Mesendoderm (in vitro differentiated cells): ENCODE results near the gene EXOC2.

Experiments used
- DNase-seq: peaks from one replicate; pipeline ENCODE4 v3.0.0; 2013
- H2AK5ac ChIP-seq: 2 replicates; pipeline ENCODE4 v1.6.1; 2013; ENCODE audit warnings: low read length, inconsistent platforms
- H2BK120ac ChIP-seq: 2 replicates; pipeline ENCODE4 v1.6.1; 2013; ENCODE audit warnings: low read depth, mild to moderate bottlenecking, low read length, moderate library complexity, mixed read lengths
- H2BK15ac ChIP-seq: replicated peaks from 2 replicates; pipeline ENCODE4 v1.6.1; 2013; ENCODE audit warnings: low read depth, mild to moderate bottlenecking, moderate library complexity
- H2BK5ac ChIP-seq: 2 replicates; pipeline ENCODE4 v1.6.1; 2013; ENCODE audit warnings: low read length, inconsistent platforms
- H3K18ac ChIP-seq: 2 replicates; pipeline ENCODE4 v1.6.1; 2013; ENCODE audit warnings: mild to moderate bottlenecking, low read length, mixed read lengths
- H3K23ac ChIP-seq: one replicate; pipeline ENCODE4 v1.6.1; 2013; ENCODE audit warnings: low read length
- H3K27ac ChIP-seq: 2 replicates; pipeline ENCODE4 v1.5.1; 2013; ENCODE audit warnings: low read depth, mild to moderate bottlenecking, inconsistent platforms, low read length, moderate library complexity
- H3K27me3 ChIP-seq: 2 replicates; pipeline ENCODE4 v1.6.1; 2013; ENCODE audit warnings: low read length, control low read depth, mild to moderate bottlenecking, inconsistent platforms; ENCODE audit not compliant: insufficient read depth, poor library complexity
- H3K36me3 ChIP-seq: 2 replicates; pipeline ENCODE4 v1.6.1; 2013; ENCODE audit warnings: low read length, inconsistent platforms; ENCODE audit not compliant: control insufficient read depth, insufficient read depth
- H3K4ac ChIP-seq: one replicate; pipeline ENCODE4 v1.6.1; 2013; ENCODE audit warnings: low read depth, mild to moderate bottlenecking, low read length, moderate library complexity
- H3K4me1 ChIP-seq: 2 replicates; pipeline ENCODE4 v1.6.1; 2013; ENCODE audit warnings: low read depth, low read length, inconsistent platforms; ENCODE audit not compliant: control insufficient read depth
- H3K4me2 ChIP-seq: 2 replicates; pipeline ENCODE4 v1.6.1; 2013; ENCODE audit warnings: low read length
- H3K4me3 ChIP-seq: 2 replicates; pipeline ENCODE4 v1.5.1; 2013; ENCODE audit warnings: mild to moderate bottlenecking, low read length
- H3K56ac ChIP-seq: one replicate; pipeline ENCODE4 v1.6.1; 2013; ENCODE audit warnings: low read length
- H3K79me1 ChIP-seq: 2 replicates; pipeline ENCODE4 v1.6.1; 2013; ENCODE audit warnings: low read length, inconsistent platforms
- H3K79me2 ChIP-seq: 2 replicates; pipeline ENCODE4 v1.6.1; 2013; ENCODE audit warnings: mild to moderate bottlenecking, low read length; ENCODE audit not compliant: control insufficient read depth, insufficient read depth
- H3K9ac ChIP-seq: 2 replicates; pipeline ENCODE4 v1.6.1; 2013; ENCODE audit warnings: low read length, inconsistent platforms
- H4K5ac ChIP-seq: one replicate; pipeline ENCODE4 v1.6.1; 2013; ENCODE audit warnings: low read length
- H4K8ac ChIP-seq: one replicate; pipeline ENCODE4 v1.6.1; 2013; ENCODE audit warnings: low read depth, mild to moderate bottlenecking, control low read depth, low read length, moderate library complexity
- WGBS: extraction: QIAGEN DNeasy Blood & Tissue Kit; methylation state at CpG from one replicate; pipeline ENCODE4 v1.1.7; 2013; ENCODE audit warnings: low lambda C conversion rate, missing lambda C conversion rate; ENCODE audit not compliant: insufficient coverage; ENCODE audit errors: extremely low coverage; 5-methylcytosine and 5-hydroxymethylcytosine counted together

The EXOC2 gene

DNA sequence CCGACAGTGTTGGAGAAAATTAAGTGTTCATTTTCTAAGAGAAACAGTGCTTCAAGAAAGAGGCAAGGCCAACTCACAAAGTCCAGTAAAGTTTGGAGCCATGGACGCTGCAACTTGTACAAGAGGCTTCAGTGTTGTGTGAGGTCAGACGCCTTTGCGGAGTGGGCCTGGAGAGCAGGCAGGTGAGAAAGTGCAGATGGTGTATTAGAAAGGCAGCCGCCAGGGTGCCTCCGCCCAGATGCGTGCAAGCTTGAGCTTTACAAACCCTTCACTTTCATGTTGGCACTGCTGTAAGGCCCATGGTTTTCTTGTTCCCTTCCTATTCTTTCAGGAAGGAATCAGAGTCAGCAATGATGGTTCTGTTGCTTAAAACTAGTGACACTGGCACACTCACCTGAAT, 25.4 kb upstream of the EXOC2 start:
- Histone ChIP-seq H3K27me3 (no peaks in the 10 kb centered on the region), H2BK120ac (no peak overlapping the region), H2BK5ac (no peak overlapping the region), H3K36me3 (no peaks in the 10 kb centered on the region), H2BK15ac (no peak overlapping the region), H3K9ac (no peak overlapping the region), H3K79me1 (no peaks in the 10 kb centered on the region), H3K18ac (no peak overlapping the region), H3K56ac (no peak overlapping the region), H3K23ac (no peak overlapping the region), H3K4me2 (no peak overlapping the region), H2AK5ac (no peak overlapping the region), H3K4me1 (no peaks in the 10 kb centered on the region), H3K79me2 (no peaks in the 10 kb centered on the region), H4K5ac (no peak overlapping the region), H3K4ac (no peak overlapping the region), H3K27ac (no peak overlapping the region), H3K4me3 (no peak overlapping the region), H4K8ac (no peak overlapping the region)
- WGBS, result no CpG with 5 or more reads among the region's 7 CpGs
- no peak for DNase-seq

DNA sequence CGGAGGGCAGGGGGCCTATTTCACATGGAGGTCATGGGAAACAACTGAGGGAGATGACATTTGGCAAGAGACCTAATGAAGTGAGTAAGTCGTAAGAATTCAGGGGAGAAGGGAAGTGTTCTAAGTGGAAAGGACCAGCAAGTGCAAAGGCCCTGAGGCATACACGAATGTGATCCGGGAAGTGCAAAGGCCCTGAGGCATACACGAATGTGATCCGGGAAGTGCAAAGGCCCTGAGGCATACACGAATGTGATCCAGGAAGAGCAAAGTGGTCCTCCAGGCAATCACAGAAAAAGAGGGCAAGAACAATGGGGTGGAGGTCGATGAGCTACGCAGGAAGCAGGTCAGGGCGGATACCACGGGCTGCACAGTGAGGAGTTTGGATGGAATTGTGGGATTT, 24.2 kb upstream of the EXOC2 start:
- H3K4me3 ChIP-seq, result no peak overlapping the region
- WGBS, result no CpG with 5 or more reads among the region's 11 CpGs

DNA sequence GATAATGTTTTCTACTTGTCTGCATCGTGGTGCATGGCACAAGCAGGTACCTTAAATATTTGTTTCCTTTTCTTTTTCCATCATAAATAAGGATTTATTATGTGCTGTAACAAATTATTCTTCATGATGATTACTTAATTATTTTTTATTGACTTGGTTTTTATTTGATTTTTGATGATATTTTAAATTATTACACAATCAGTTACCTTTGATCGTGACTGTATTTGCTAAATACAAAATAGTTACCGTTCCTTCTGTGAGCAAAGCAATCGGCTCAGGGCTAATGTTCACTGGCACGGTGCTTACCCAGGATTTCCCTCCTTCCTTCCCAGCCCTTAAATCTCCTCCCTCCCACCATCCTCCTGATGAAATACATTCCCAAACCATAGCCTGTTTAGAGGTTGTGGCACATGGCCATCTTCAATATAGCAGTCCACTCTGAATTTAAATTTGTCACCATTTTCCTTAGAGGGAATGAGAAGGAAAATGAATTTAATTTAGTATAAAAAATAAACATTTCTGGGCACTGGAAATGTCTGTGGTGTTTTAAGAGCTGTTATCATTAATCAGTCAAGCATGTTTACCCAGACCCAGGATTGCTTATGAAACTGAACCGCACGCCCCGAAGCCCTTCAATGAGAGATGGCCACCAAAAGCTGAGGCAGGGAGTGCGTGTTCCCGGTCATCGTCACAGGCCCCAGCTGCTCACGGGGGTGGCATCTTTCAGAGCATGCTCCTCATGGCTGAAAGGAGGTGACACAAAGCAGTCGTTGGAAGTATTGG, 23.0 kb upstream of the EXOC2 start:
- H3K4me2 ChIP-seq, result no peak overlapping the region
- no peaks in the 10 kb centered on the region for H3K36me3 ChIP-seq
- H3K4me3 ChIP-seq, result no peak overlapping the region
- WGBS, result no CpG with 5 or more reads among the region's 13 CpGs
- no peak overlapping the region for H3K27ac ChIP-seq
- no peak for DNase-seq
- no peak overlapping the region for H2BK5ac ChIP-seq
- H3K9ac ChIP-seq, result no peak overlapping the region
- no peak overlapping the region for H2BK15ac ChIP-seq
- no peak overlapping the region for H3K23ac ChIP-seq
- no peak overlapping the region for H3K18ac ChIP-seq
- no peaks in the 10 kb centered on the region for H3K79me1 ChIP-seq
- H2AK5ac ChIP-seq, result no peak overlapping the region
- no peak overlapping the region for H3K56ac ChIP-seq
- no peaks in the 10 kb centered on the region for H3K79me2 ChIP-seq
- H3K4ac ChIP-seq, result no peak overlapping the region
- H2BK120ac ChIP-seq, result no peak overlapping the region
- no peak overlapping the region for H4K8ac ChIP-seq
- H3K27me3 ChIP-seq, result no peaks in the 10 kb centered on the region
- H4K5ac ChIP-seq, result no peak overlapping the region
- no peaks in the 10 kb centered on the region for H3K4me1 ChIP-seq

More for the DNA sequence above, 24.2 kb upstream of the EXOC2 start:
- Histone ChIP-seq H3K4ac (no peak overlapping the region), H3K79me2 (no peaks in the 10 kb centered on the region), H3K27me3 (no peaks in the 10 kb centered on the region), H2BK15ac (no peak overlapping the region), H4K8ac (no peak overlapping the region), H2BK120ac (no peak overlapping the region), H4K5ac (no peak overlapping the region), H3K18ac (no peak overlapping the region), H3K79me1 (no peaks in the 10 kb centered on the region), H2BK5ac (no peak overlapping the region), H3K36me3 (no peaks in the 10 kb centered on the region), H3K23ac (no peak overlapping the region), H3K27ac (no peak overlapping the region), H3K4me1 (no peaks in the 10 kb centered on the region), H2AK5ac (no peak overlapping the region), H3K56ac (no peak overlapping the region), H3K4me2 (no peak overlapping the region), H3K9ac (no peak overlapping the region)
- no peak for DNase-seq

DNA sequence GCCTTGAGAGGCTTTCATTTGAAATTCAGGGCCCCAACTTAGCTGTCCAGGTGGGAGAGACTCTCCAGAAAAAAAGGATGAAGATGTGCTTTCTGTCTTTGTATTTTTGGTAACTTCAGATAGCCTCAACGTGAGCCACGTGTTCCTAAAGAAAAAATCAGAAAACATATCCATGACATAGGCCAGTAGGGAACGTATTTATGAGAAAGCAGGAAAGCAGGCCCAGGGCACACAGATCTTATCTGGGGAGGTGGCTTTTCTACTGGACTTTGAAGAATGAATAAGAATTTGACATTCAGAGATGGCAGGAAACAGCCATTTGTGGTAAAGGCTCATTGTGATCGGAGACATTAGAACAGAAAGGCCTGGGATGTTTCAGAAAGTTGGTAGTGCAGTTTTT, 21.2 kb upstream of the EXOC2 start:
- no peaks in the 10 kb centered on the region for H3K27me3 ChIP-seq
- H3K4me3 ChIP-seq, result no peak overlapping the region
- no peak overlapping the region for H4K8ac ChIP-seq
- H3K23ac ChIP-seq, result no peak overlapping the region
- no peaks in the 10 kb centered on the region for H3K79me2 ChIP-seq
- H3K36me3 ChIP-seq, result no peaks in the 10 kb centered on the region
- no peak overlapping the region for H3K4ac ChIP-seq
- no peaks in the 10 kb centered on the region for H3K79me1 ChIP-seq
- no peak overlapping the region for H3K56ac ChIP-seq
- no peak for DNase-seq
- no CpG with 5 or more reads among the region's 4 CpGs for WGBS
- no peak overlapping the region for H3K27ac ChIP-seq
- H3K18ac ChIP-seq, result no peak overlapping the region
- no peak overlapping the region for H2BK15ac ChIP-seq
- no peak overlapping the region for H2BK120ac ChIP-seq
- H4K5ac ChIP-seq, result no peak overlapping the region
- H3K4me2 ChIP-seq, result no peak overlapping the region
- H2AK5ac ChIP-seq, result no peak overlapping the region
- no peak overlapping the region for H3K9ac ChIP-seq
- no peaks in the 10 kb centered on the region for H3K4me1 ChIP-seq
- H2BK5ac ChIP-seq, result no peak overlapping the region

DNA sequence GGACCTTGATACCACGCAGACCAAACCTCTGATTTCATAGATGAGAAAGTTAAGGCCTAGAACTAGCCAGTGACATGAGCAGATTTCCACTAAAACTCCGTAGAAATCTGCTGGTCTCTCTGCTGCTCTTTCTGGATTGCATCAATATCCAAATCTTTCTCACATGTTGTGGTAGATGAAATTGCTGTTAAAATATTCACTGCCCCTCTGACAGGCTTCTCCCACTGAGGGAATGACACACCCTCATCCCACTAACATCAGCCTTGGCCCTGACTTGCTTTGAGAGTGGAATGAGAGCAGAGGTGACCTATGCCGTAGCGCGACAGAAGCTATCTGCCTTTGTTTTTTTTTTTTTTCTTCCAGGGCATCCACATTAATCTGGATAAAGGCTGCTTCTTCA, 20.4 kb upstream of the EXOC2 start:
- no peaks in the 10 kb centered on the region for H3K36me3 ChIP-seq
- H3K27ac ChIP-seq, result no peak overlapping the region
- no peak overlapping the region for H4K5ac ChIP-seq
- WGBS, result no CpG with 5 or more reads among the region's 5 CpGs
- no peak overlapping the region for H3K23ac ChIP-seq
- no peak overlapping the region for H2BK5ac ChIP-seq
- no peak overlapping the region for H2AK5ac ChIP-seq
- H3K79me1 ChIP-seq, result no peaks in the 10 kb centered on the region
- no peak overlapping the region for H3K9ac ChIP-seq
- H2BK120ac ChIP-seq, result no peak overlapping the region
- no peak overlapping the region for H2BK15ac ChIP-seq
- H3K4me2 ChIP-seq, result no peak overlapping the region
- no peak overlapping the region for H3K56ac ChIP-seq
- H4K8ac ChIP-seq, result no peak overlapping the region
- no peaks in the 10 kb centered on the region for H3K4me1 ChIP-seq
- H3K4me3 ChIP-seq, result no peak overlapping the region
- H3K18ac ChIP-seq, result no peak overlapping the region
- DNase-seq, result no peak
- H3K4ac ChIP-seq, result no peak overlapping the region
- no peaks in the 10 kb centered on the region for H3K79me2 ChIP-seq
- no peaks in the 10 kb centered on the region for H3K27me3 ChIP-seq

DNA sequence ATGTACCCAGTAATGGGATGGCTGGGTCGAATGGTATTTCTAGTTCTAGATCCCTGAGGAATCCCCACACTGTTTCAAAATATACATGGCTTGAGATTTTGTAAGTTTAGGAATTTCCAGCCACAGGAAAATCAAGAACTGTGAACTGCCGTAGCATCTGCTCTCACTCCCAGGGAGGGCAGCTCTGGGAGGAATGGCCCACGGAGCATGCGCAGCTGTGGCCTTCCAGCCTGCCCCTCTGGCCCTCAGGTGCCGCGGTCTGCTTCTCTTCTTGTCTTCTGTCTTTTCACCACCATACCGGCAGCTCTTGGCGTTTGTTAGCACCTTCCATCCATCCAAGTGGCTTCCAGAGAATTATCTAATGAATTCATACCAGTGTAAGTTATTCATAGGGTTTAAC, 19.9 kb upstream of the EXOC2 start:
- Histone ChIP-seq H3K79me1 (no peaks in the 10 kb centered on the region), H3K4me2 (no peak overlapping the region), H3K36me3 (no peaks in the 10 kb centered on the region), H4K5ac (no peak overlapping the region), H3K4me1 (no peaks in the 10 kb centered on the region), H3K27me3 (no peaks in the 10 kb centered on the region), H3K27ac (no peak overlapping the region), H3K79me2 (no peaks in the 10 kb centered on the region), H3K23ac (no peak overlapping the region), H3K9ac (no peak overlapping the region), H4K8ac (no peak overlapping the region), H3K56ac (no peak overlapping the region), H3K4me3 (no peak overlapping the region), H2BK15ac (no peak overlapping the region), H3K4ac (no peak overlapping the region), H2AK5ac (no peak overlapping the region), H2BK120ac (no peak overlapping the region), H2BK5ac (no peak overlapping the region), H3K18ac (no peak overlapping the region)
- no CpG with 5 or more reads among the region's 8 CpGs for WGBS
- DNase-seq, result no peak
